HepG2 (cell line): ENCODE results near the gene RUVBL2. TPM values are rescaled to one million over a fixed set of nuclear protein-coding genes. Genes with fewer than 3 reads are reported as not detected.

Experiments
- BATF2 ChIP-seq: sonication (generic); formaldehyde crosslinking; IDR thresholded peaks from 2 replicates; pipeline ENCODE4 v1.8.0; 2022; ENCODE audit warnings: mild to moderate bottlenecking, missing genetic modification reagents, moderate library complexity
- FOXA3 ChIP-seq: IDR thresholded peaks from 2 replicates; pipeline ENCODE4 v1.6.1; 2016; ENCODE audit warnings: missing genetic modification reagents, missing compliant biosample characterization
- HMGXB3 ChIP-seq: sonication (generic); formaldehyde crosslinking; IDR thresholded peaks from 2 replicates; pipeline ENCODE4 v1.4.0; 2020; ENCODE audit warnings: missing genetic modification reagents, borderline replicate concordance
- KAT2B ChIP-seq: fragments of 150-350 bp; IDR thresholded peaks from 2 replicates; pipeline ENCODE4 v1.6.1; 2014; ENCODE audit warnings: low read depth, low read length, borderline replicate concordance
- KLF15 ChIP-seq: sonication (generic); formaldehyde crosslinking; IDR thresholded peaks from 2 replicates; pipeline ENCODE4 v1.8.1; 2023; ENCODE audit warnings: borderline replicate concordance, mild to moderate bottlenecking, inconsistent platforms, missing genetic modification reagents, mixed read lengths
- MAF1 ChIP-seq: sonication (generic); formaldehyde crosslinking; IDR thresholded peaks from 2 replicates; pipeline ENCODE4 v1.5.0; 2020; ENCODE audit warnings: missing genetic modification reagents, borderline replicate concordance
- MBD4 ChIP-seq: IDR thresholded peaks from 2 replicates; pipeline ENCODE4 v1.6.1; 2012; ENCODE audit warnings: low read length, inconsistent platforms, borderline replicate concordance
- MXI1 ChIP-seq: IDR thresholded peaks from 3 replicates; pipeline ENCODE4 v1.6.1; 2012; ENCODE audit warnings: low read depth, low read length, inconsistent platforms, borderline replicate concordance
- NAIF1 ChIP-seq: sonication (generic); formaldehyde crosslinking; IDR thresholded peaks from 2 replicates; pipeline ENCODE4 v1.5.0; 2020; ENCODE audit warnings: mild to moderate bottlenecking, missing genetic modification reagents, borderline replicate concordance
- RAD51 ChIP-seq: fragments of 450-650 bp; IDR thresholded peaks from 2 replicates; pipeline ENCODE4 v1.6.1; 2016; ENCODE audit warnings: borderline replicate concordance
- SALL2 ChIP-seq: sonication (generic); formaldehyde crosslinking; IDR thresholded peaks from 2 replicates; pipeline ENCODE4 v1.8.1; 2023; ENCODE audit warnings: mild to moderate bottlenecking, missing genetic modification reagents, inconsistent platforms
- SRSF9 ChIP-seq: fragments of 200-400 bp; formaldehyde crosslinking; IDR thresholded peaks from 2 replicates; pipeline ENCODE4 v1.6.1; 2018; ENCODE audit warnings: borderline replicate concordance, mild to moderate bottlenecking, low read depth, low read length; ENCODE audit not compliant: insufficient read depth, poor library complexity, severe bottlenecking
- TEAD3 ChIP-seq: optimal IDR thresholded peaks from 2 replicates; pipeline ENCODE3; 2016; ENCODE audit warnings: borderline replicate concordance
- ZNF101 ChIP-seq: sonication (generic); formaldehyde crosslinking; IDR thresholded peaks from 2 replicates; pipeline ENCODE4 v1.4.0; 2020; ENCODE audit warnings: mild to moderate bottlenecking, low read depth, missing genetic modification reagents, borderline replicate concordance
- ZNF136 ChIP-seq: sonication (generic); formaldehyde crosslinking; IDR thresholded peaks from 2 replicates; pipeline ENCODE4 v1.8.1; 2022; ENCODE audit warnings: low read depth, mild to moderate bottlenecking, moderate library complexity, missing genetic modification reagents
- ZNF317 ChIP-seq: sonication (generic); formaldehyde crosslinking; IDR thresholded peaks from 2 replicates; pipeline ENCODE4 v1.5.0; 2020; ENCODE audit warnings: mild to moderate bottlenecking, missing genetic modification reagents
- ZNF639 ChIP-seq: conservative IDR thresholded peaks from 2 replicates; pipeline ENCODE4 v1.6.1; 2018; ENCODE audit warnings: missing genetic modification reagents
- ZNF670 ChIP-seq: sonication (generic); formaldehyde crosslinking; IDR thresholded peaks from 2 replicates; pipeline ENCODE4 v1.8.0; 2022; ENCODE audit warnings: mild to moderate bottlenecking, missing genetic modification reagents, borderline replicate concordance
- polyA plus RNA-seq, 8 experiments: library from polyadenylated mRNA; depleted of rRNA in 3 of 8; stranded (reverse) in 7 of 8; unstranded in 1 of 8; fragments of >200 nt; fragmentation: Illumina TruSeq in 4 of 8; extraction: Trizol in 4 of 8; gene quantifications; 2 replicates each; pipeline versions ENCODE4 v1.2.1 to v1.2.3, GENCODE V29; 2011 to 2016; ENCODE audit warnings: low read depth in 4 of 8, missing spikeins in 1 of 8, mixed read lengths in 1 of 8; ENCODE audit not compliant: insufficient read depth in 1 of 8
- total RNA-seq, 5 experiments: library from RNA; depleted of rRNA; stranded (reverse); fragments of >200 nt; fragmentation: Illumina TruSeq; extraction: Trizol; gene quantifications; 2 replicates each; pipeline ENCODE4 v1.2.3, GENCODE V29; 2016; ENCODE audit warnings: low read depth in 1 of 5
- TF ChIP-seq, protein P1 (sequence below): sonication (generic); formaldehyde crosslinking; IDR thresholded peaks from 2 replicates; pipeline ENCODE4 v1.4.0; 2020; ENCODE audit warnings: missing genetic modification reagents, borderline replicate concordance

Gene RUVBL2
- total and polyA plus RNA-seq, 2 of the 13 experiments (the other 11 are each of a cell fraction or from before 2014, with no cell fraction given), result 120 to 122 TPM

- TF ChIP-seq KLF15 (CRISPR knock-in tag) (no peak), BATF2 (no peak), NAIF1 (peak; percentile 82), ZNF670 (CRISPR knock-in tag) (0 out of 2 replicates have a peak, but pooled peaks have one; percentile 52), ZNF317 (CRISPR knock-in tag) (0 out of 2 replicates have a peak, but pooled peaks have one; percentile 66), SALL2 (CRISPR knock-in tag) (no peak), FOXA3 (peak; percentile 26; the same call in 1 of the 2 replicates), TEAD3 (CRISPR knock-in tag) (peak; percentile 51), MBD4 (no peak), ZNF136 (CRISPR knock-in tag) (no peak), ZNF101 (CRISPR knock-in tag) (no peak; the same call in 1 of the 2 replicates), ZNF639 (CRISPR knock-in tag) (peak; percentile 52), MAF1 (CRISPR knock-in tag) (peak; percentile 20; the same call in 1 of the 2 replicates), RAD51 (no peak), SRSF9 (no peak), KAT2B (no peak), MXI1 (no peak; the same call in 2 of the 3 replicates), HMGXB3 (CRISPR knock-in tag) (peak; percentile 54; the same call in 1 of the 2 replicates)
- TF ChIP-seq, protein P1, sequence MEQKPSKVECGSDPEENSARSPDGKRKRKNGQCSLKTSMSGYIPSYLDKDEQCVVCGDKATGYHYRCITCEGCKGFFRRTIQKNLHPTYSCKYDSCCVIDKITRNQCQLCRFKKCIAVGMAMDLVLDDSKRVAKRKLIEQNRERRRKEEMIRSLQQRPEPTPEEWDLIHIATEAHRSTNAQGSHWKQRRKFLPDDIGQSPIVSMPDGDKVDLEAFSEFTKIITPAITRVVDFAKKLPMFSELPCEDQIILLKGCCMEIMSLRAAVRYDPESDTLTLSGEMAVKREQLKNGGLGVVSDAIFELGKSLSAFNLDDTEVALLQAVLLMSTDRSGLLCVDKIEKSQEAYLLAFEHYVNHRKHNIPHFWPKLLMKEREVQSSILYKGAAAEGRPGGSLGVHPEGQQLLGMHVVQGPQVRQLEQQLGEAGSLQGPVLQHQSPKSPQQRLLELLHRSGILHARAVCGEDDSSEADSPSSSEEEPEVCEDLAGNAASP (CRISPR knock-in tag), result peak; percentile 71; the same call in 1 of the 2 replicates
Measured at GRCh38 chr19:48962029-48962848, 31.4 kb upstream of the RUVBL2 start (continued).
